GM19324 (cell line): ENCODE results near the gene AGMO.

Experiments used
- ATAC-seq: cut with Tn5 transposase; IDR thresholded peaks from one replicate; pipeline ENCODE4 v1.9.1; 2021; ENCODE audit warnings: mild to moderate bottlenecking, moderate library complexity; ENCODE audit not compliant: unreplicated experiment, low FRiP score

AGMO gene

DNA sequence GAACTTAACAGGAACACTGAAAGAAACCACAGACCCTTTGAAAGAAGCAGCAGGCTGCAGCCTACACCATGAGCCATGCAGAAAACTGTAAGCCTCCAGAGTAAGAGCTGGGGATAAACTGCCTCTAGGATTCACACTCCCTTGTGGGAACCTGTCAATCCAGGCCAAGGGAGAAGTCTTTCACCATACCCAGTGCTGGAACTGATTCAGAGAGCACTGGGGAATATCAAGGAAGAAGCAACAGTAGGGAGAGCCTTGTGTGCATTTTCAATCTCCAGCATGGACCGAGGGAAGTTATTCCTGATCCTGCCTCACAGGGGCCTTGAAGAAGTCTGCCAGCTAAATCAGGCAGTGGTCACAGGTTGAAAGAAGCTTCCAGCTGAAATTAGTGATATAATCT is 282.2 kb downstream of the AGMO start:
- no peak for ATAC-seq

DNA sequence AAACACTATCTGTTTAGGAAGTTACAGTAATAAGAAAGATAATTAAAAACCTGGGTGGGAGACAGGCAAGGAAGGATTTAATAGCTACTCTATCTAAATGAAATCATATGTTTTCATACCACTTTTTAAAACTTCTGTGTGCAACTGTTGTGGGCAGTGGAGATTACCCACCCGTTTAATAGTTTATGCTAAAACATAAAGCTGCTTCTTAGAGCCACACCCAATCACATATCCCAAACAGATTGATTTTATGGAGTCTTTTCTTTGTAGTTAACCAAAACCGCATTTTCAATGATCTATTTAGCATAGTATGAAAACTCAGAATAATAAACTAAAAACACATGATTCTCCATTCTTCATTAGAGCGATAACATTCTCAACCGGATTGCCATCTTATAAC is 304.1 kb downstream of the AGMO start:
- no peak for ATAC-seq

DNA sequence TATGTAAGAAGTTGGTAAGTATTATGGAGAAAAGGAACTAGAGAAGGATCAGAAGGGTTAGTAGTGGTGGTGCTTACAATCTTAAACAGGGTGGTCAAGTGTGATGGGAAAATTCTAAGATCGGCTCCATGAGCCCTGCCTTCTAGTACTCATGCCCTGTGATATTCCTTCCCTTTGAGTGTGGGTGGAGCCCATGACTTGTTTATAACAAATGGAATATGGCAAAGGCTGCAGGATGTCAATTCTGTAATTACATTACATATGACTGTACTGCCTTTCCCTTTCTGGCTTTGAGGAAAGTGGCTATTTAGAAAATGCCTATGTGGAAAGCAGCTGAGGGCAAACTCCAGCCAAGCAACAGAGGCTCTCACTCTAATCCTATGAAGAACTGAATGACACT is 309.6 kb downstream of the AGMO start:
- no peak for ATAC-seq

DNA sequence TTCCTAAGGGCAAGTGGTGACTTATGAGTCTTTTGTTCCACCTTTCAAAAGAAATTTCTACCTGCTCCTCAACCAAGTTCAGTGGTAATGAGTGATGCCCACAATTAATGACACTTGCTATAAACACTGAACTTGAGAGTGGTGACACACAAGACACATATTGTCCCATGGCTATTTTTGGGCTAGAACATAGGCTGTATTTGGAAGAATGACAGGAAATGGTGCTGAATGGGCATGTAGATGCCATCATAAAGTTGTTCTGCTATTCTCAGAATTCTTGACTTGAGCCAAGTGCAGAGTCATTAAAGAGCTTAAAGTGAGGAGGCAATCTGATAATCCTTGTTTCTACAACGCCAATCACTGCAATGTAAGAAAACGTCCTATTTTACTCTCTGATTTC is 313.3 kb downstream of the AGMO start:
- ATAC-seq: no peak

DNA sequence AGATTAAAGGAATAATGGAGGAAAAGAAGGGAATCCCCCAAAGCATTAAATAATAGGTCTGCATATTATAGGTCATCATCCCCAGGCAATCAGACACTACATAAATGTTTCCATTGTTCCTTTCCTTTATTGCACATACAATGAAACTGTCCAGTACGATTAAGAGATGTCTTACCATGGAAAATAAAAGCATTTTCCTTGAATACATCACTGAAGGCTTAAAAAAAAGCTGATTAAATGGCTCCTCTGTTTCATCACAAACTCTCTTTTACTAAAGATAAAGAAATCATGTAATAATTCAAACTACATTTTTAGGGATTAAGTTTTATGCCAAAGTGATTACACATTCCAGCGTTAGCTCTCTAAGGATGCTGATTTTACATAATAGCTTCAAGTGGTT is 316.0 kb downstream of the AGMO start:
- ATAC-seq: no peak

DNA sequence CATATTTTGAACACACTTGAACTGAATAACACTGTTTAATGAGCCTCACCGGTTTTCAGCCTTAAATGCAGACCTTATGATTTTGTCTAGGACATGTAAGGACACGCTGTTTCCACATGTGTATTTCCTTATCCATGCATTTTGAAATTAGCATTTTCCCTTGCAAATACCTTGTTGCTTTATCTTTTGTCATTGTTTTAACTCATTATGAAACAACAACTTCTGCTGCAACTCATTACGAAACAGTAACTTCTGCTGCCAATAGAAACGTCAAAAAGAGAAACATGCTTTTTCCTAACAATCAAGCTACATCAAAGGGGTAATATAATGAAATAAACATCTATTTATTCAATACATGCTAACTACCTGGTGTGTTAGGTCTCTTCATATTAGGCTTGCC is 322.0 kb downstream of the AGMO start:
- no peak for ATAC-seq

DNA sequence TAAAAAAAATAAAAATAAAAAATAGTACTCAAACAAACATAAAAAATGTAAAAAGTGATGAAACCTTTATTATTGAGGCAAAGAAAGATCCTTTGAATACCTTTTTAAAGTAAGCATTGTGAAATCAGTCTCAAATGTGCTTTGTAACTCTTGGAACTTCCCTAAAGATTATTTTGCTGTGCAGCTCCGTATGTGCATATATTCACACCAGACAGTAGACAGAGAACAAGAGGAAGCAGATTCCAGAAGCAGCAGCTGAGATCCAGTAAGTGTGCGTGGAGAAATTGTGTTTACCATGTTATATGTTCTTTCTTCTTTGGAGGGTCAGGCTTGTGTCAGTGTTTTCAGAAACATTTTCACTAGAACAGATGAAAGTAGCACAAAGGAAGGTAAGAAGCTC is 324.9 kb downstream of the AGMO start:
- ATAC-seq: no peak

DNA sequence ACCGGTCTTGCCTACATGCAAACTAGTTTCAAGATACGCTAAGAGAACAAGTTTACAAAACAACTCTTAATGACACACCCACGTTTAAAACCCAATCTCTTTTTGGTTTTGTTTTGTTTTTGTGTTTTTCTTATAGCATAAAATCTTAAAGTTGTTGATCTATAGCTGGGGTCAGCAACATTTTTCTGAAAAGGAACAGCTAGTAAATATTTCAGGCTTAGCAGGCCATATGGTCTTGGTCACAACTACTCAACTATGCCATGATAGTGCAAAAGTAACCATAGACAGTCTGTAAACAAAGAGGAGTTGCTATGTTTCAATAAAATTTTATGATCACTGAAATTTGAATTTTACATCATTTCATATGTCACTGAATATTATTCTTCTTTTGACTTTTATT is 327.4 kb downstream of the AGMO start:
- no peak for ATAC-seq

DNA sequence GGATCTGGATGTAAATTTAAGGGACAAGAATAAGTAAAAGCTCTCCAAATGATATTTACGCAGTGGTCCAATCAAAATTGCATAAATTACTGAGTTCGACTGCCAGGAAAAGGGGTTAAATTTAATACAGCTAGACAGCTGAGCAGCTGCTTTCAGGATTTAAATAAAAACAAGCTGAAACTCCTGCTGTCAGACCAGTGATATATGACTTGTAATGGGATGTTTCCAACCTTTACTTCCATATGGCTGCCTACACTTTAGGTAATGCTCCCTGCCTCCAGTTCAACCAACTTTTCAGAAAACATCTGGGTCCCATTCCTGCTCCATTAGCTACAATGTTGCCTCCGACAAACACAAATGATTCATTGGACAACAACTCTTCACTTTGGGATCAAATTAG is 333.0 kb downstream of the AGMO start:
- ATAC-seq: no peak

DNA sequence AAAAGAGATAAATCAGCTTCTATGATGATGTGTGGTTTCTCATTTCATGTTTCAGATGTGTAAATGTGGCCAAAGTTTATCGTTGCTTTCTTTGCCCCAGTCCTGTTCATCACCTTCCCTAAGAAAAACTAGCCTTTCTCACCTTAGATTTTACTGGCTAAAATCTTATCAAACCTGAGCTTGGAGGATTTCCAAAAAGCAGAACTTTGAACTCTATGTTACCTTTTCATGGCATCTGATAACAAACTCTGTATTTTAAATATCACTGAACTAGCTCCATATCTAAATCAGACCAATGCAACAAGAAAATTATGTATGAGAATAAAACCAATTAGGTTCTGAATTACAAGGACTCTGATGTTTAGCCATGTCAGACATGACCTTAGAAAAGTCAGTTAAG is 335.8 kb downstream of the AGMO start:
- no peak for ATAC-seq

DNA sequence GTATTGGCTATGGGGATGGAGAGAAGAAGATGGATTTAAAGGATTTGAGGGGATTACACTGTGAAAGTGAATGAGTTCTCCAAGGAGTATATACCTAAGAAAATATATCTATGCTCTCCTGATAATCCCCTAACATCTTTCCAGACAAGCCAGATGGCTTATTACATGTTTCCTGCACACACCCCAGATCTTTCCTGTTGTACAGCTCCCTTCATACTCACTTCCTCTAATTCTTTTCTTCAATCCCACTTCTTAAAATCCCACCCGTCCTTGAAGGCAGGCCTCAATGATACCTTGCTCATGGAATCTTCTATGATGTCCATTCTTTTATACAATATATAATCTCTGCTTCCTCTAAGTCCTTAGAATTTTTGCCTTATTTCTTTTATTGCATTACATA is 342.1 kb downstream of the AGMO start:
- ATAC-seq: no peak

DNA sequence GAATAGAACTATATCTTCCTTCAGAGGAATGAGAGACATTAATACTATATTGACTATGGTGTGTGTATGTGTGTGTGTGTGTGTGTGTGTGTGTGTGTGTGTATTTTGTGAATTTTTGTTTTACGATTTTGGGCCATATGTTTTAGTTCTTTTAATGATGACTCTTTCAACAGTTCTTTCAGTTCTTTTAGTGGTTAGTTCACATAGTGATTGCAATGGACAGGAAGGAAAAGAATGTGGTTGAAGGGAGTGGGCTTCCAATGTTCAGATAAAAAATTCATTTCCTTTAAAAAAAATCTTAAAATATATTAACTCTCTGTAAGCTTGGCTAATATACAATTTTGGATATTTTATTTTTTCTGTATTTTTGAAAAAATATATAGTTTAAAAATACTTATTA is 343.6 kb downstream of the AGMO start:
- no peak for ATAC-seq

DNA sequence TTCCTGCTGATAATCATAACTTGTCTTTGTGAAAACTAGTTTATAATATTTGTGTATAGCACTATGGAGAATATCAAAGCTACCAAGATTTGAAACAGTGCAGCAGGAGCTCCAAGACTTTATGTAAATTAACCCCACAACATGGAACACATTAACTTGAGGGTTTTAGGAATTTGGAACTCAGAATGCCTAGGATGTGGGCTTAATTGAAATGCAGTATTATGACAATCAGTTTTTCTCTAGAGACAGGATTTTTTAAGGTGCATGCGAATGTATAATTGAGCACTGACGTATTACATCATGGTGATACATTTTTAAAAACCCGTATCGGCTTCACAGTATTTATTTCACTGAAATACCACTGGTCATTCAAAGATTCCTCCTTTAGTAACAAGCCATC is 346.2 kb downstream of the AGMO start:
- ATAC-seq: no peak

DNA sequence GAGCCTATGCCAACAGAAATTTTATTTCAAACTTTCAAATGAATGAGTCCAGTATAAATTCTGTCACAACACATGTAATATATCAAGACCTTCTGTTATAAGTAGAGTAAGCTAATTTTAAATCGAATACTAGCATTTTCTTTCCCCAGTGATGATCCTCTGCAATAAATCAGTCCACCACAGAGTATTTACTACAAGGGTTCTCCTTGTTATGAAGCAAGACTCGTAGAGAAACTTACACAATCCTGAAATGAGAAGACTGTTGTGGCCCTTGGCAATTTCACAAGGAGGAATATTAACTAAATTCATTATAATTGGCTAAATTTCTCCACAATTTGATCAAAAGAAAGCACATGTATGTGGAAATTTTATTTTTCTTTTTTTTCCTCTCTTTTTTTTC is 346.8 kb downstream of the AGMO start:
- ATAC-seq: no peak

DNA sequence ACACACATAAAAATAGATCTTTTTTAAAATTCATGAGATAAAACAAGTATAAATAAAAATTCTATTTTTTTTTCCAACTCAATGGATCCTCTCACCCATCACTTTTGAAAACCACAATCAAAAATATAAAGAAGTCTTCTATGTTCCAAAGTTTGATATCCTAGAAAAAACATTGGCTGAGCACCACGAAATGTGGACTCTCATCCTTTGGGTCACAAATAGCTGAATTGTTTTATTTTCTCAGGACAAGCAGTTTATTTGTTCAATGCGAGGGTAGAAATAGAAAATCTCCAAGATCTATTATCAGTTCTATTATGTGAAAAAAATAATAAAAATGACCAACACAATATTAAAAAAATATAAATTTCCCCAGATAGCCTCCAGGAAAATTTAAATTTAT is 348.7 kb downstream of the AGMO start:
- ATAC-seq: no peak

DNA sequence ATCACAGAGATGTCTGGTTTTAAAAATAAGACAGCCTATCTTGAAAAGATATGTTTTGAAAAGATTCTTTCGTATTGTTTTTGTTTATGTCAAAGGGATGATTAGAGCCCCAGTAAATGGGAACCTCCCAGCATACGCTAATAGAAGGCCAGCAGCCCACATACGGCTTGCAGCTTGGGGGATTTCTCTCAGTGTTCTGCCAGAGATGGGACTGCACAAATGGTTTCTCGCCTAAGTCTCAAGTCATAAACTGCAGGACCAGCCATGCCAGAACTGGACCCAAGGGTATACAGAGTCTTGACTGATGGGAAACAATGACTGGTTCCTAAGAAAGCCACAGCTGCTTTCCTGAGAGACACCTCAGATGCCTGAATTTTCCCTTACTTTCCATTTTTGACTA is 352.4 kb downstream of the AGMO start:
- ATAC-seq: no peak

DNA sequence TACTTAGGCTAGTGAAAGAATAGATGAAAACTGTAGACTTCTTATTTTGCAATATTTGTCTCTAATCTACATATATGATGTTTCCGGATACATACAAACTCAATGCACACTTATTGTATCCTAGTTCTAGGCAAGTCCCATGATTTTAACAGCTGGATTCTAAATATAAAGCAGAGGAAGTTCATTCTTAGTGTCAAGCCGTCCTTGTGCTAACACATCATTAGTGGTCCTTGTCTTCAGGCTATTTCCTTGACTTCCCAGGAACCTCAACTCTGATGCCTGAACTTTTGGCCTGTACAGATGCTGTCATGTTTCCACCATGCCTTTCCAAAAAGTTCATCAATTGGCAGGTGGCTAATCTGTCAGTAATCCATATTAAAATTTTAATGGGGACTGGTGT is 357.4 kb downstream of the AGMO start:
- no peak for ATAC-seq

DNA sequence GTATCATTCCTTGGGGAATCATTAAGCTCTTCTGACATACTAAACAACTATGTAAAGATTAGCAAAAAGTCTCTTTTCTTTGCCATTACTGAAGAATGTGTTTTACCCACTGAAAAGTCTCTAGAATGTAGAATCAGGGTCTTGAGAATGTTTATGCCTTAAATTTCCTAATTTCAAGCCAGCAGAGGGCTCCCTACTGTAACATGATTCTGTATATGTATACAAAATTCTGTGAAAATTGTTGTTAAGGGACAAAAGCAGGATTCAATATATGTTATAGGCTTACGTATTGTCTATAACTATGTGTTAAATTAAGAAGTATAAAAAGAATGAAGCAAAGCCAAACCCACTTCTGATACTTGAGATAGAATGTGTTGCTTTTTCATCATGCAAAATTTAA is 362.3 kb downstream of the AGMO start:
- ATAC-seq: no peak

DNA sequence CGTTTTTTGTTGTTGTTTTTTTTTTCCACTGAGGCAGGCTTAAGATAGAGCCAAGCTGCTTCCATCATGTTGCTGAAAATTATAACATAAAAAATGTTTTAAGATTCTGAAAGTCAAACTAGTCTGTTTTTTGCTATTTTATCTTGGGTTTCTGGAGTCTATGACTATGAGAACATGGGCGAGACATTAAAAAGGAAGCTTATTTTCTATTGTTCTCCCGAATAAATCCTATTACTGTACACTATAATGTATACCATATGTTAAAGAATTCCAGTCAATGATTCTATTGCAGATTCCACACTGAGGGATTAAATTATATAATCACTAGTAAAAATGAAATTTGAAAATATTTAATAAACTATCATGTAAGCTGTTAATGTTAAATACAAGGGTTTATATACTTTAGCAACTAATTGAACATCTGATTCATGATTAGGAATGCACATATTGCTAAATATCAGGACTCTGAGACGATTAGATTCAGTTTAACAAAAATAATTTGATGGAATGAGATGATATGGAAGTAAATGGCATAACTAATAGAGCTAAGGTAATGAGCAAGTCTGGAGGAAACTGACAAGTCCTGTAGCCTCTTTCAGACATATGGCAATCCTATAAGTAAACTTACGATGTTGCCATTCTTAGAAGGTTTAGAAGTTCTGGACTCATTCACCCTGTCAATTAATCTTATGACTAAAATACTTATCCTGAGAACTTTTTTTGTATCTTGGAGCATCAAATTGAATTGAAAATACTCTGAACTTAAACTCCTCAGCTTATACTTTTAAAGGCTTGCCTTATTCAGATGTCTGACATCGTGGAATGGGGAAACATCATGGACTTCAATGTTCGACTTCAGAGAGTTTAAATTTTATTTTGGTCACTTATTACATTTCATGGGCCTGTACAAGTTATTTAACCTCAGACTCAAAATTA is 364.5 kb downstream of the AGMO start:
- ATAC-seq: no peak

DNA sequence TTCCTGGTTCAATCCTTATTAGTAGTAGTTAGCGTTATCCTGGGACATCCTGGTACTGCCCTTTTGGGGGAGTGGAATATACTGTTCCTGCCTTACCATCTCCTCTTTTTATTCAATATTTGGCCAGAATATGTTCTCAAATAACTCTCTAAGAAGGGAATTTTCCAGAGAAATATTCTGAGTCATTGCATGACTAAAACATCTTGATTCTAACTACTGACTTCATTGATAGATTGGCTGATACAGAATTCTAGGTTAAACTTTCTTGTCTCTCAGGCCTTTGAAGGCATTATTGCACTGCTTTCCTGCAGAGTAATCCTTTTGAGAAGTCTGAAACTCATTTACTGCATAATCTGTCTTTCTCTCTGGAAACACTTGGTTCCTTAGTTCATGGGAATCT is 383.8 kb downstream of the AGMO start:
- no peak for ATAC-seq

DNA sequence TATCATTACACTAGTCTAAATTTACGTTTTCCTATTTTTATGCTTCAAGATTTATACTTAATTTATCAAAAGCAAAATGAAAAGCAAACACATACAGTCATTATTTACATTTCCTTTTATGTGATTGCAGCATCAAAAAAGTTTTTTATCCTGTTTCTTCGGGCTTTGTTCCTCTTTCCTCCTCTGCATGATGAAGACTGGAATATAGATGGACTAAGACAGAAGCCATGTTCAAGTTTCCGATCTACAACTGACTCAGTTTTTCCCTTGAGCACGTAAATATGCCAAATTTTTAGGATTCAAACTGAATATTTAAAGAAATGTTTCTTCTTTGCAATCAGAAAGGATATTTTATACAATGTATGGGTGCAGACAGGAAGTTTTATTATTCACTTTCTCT is 385.7 kb downstream of the AGMO start:
- ATAC-seq: no peak

DNA sequence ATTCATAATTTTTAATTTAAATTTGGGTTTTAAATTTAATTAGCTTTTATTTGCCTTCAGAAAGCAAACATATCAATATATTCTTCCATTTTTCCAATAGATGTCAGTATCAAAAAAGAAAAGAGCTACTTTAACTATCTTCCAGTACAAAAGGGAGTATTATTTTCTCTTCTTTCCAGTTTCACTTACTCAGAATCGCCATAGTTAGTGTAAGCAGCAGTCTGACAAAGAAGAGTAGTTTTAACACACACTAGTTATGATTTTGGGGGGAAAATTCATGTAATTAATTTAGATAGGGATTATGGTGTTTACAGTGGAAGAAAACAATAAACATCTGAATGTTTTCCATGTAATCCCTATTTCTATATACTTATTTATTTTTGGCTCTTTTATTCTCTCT is 386.7 kb downstream of the AGMO start:
- no peak for ATAC-seq

DNA sequence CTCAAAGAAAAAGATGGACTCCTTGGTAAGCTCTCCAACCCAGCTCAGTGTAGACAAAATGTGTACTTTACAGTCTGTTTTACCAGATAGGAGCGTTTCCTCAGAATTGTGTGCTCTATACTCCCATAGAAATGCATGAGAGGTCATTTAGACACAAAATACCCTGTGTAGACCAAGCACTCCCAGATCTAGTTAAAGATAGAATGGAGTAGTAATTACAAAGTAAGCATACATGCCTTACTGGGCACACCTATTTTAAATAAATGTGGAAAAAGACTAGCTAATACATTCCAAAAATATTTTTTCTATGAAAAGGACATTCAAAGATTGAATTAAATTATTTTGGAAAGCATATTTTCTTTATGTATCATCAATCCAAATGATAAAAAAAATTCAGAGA is 387.3 kb downstream of the AGMO start:
- ATAC-seq: no peak
